Activated naive CD4-positive, alpha-beta T cell (primary cell): Measurements from ENCODE around the gene AP2A1.
A peak's percentile ranks its signal among the peaks of the same experiment; 100 is the strongest.

ENCODE experiments used
- DNase-seq, 4 experiments: peaks; one replicate each; lab custom pipeline; 2025; lab: John Stamatoyannopoulos, UW

Gene AP2A1

DNA sequence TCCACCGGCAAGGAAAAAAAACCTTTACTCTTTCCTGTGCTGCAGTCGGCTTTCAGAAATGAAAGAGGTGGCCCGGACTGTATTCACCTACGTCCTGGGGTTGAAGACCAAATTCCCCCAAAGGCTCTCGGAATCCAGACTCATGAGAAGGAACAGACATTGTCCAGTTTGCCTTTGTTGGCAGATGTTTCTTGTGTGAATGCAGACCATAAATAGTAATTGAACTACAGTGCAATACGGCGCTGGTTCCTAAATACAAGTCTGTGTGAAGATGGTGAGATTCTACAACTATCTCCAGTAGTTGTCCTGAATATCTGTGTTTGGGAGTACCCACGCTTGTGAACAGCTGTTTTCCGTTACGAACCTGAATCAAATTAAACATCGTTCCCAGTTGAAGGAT, 72.9 kb downstream of the AP2A1 start:
- no peak for DNase-seq

DNA sequence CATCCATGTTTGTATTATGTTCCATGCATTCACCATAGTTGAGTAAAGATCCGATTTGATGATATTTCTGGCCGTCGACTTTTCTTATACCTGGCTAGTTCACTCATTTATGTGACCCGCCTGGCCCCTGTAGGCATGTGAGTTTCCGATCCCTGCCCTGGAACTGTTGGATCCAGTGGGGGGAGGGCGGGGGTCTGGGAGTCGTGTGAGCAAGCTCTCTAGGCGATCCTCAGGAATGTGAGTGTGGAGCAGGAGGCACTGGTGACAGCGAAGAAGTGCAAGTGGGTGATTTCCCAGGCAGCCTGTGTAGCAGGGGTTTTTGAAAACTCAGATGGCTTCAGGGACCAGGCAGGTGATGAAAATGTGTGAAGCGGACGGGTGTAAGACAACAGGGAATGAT, 73.5 kb downstream of the AP2A1 start:
- DNase-seq = no peak

DNA sequence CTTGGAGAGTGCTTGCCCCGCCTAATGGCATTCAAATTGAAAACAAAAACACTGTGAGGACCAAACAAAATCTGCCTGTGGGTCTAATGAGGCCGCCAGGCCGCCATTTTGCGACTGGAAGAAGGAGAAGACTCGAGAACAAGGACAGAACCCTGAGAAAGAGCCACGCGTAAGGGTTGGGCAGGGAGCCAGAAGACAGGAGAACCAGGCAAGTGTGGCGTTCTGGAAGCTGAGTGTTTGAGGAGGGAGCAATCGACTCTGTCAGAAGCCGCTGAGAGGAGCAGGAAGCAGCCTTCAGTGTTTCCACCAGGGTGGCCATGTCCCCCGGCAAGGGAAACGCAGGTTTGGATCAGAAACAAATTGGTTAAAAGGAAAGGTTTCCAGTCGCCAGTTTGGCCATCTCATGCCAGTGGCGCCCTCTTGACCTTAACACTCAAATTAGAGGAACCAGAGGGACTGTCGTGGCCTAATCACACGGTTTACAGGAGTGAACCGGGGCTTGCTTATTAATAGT, 74.0 kb downstream of the AP2A1 start:
- no peak for DNase-seq

DNA sequence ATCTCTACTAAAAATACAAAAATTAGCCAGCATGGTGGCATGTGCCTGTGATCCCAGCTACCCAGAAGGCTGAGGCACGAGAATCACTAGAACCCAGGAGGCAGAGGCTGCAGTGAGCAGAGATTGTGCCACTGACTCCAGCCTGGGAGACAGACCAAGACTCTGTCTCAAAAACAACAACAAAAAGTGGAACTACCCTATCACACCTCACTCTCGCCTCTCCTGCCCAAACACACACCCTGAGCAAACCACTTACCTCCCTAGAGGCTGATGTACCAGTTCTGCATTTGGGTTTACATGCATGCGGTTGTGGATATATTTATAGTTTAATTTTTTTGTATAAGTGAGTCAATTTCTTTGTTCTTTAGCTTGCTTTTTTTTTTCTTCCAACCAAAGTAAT, 76.5 kb downstream of the AP2A1 start:
- DNase-seq = no peak

DNA sequence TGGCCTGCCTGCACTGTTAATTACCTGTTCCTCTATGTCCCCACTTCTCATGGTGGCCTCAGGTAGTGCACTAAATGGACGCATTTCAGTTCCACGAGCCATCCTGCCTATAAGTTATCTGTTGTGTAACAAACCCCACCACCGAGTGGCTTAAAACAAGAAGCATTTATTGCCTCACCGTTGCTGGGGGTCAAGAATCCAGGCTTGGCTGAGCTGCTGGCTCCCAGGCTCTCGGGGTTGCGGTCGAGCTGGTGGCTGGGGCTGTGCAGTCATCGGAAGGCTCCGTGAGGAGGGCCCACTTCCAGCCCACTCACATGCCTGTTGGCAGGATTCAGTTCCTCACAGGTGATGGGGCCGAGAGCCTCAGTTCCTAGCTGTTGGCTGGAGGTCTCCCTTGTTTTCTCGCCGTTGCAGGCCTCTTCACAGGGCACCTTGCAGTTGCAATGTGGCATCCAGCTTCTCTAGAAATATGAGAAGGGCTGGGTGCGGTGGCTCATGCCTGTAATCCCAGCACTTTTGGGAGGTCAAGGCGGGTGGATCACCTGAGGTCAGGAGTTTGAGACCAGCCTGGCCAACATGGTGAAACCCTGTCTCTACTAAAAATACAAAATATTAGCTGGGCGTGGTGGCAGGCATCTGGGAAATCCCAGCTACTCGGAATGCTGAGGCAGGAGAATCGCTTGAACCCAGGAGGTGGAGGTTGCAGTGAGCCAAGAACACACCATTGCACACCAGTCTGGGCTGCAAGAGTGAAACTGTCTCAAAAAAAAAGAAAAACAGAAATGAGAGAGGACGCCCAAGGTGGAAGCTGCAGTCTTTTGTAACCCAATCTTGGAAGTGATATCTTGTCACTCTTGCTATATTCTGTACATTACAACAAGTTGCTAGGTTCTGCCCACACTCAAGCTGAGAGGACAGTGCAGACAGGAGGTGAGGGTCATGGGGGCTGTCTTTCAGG, 77.6 kb downstream of the AP2A1 start:
- DNase-seq = no peak

DNA sequence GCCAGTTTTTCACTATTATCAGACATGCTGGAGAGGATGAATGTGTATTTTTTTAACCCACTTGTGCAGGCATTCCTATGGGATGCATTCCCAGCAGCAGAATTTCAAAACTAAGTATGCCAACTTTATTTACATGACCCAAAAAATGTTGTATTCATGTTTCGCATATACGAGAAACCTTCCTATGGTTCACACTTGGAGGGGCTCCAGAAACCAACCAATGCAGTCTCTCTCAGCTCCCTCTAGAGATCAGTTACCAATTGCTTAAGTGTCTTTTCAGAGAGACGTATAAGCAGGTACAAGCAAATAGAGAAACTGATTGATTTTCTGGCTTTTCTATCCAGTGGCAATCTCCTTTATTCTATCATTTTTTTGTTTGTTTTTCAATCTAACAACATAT, 78.6 kb downstream of the AP2A1 start:
- no peak for DNase-seq

DNA sequence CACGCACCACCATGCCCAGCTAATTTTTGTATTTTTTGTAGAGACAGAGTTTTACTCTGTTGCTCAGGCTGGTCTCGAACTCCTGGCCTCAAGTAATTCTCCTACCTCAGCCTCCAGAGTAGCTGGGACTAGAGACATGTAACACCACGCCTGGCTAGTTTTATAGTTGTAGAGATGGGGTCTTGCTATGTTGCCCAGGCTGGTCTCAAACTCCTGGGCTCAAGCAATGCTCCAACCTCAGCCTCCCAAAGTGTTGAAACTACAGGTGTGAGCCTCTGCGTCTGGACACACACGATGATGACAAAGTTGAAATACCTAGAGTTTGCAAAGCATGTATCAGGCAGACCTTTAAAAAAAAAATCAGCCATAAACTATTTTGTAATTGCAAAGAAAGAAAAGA, 79.6 kb downstream of the AP2A1 start:
- no peak for DNase-seq

DNA sequence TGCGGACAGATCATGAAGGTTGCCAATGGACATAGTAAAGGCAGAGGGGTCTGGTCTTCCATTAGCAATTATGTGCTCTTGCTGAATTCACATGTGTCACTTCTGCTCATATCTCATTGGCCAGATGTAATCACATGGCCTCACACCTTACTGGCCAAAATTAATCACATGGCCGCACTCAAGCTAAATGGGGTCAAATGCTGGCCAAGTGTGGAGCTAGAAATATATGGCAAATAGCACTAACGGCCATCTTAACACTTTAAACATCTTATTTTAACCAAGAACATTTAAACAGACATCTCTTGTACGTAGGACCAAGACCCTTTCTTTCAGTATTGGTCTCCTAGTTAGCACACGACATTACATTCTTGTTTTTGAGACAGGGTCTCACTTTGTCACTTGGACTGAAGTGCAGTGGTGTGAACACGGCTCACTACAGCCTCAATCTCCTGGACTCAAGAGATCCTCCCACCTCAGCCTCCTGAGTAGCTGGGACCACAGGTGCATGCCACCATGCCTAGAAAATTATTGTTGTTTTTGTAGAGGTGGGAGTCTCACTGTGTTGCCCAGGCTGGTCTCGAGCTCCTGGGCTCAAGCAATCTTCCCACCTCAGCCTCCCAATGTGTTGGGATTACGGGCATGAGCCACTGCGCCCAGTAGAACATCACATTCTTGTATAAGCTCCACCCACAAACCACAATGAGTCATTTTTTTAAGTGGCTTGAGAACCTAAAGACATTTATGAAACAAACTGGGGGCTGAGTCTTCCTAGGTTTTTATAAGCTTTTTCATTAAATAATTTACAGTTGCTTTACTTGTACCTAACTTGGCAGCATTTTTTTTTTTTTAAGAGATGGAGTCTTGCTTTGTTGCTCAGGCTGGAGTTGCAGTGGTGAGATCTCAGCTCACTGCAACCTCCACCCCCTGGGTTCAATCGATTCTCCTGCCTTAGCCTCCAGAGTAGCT, 81.2 kb downstream of the AP2A1 start:
- DNase-seq = no peak

DNA sequence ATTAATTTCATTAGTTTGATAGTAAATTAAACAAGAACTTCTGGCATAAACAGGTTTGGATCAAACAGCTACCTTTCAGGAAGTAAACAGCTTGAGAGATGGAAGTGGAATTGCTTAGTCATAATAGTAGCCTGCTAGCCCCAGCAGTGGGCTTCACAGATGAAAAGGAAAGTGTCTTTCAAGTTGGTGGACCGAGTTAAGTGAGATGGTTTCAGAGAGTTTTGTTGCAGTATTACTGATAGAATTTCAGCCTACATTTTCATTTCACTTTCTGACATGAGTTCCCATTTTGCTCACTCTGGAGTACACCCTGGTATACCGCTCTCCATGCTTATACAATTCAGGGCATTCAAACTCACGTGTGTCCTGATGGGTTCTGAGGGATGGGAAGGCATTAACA, 82.1 kb downstream of the AP2A1 start:
- no peak for DNase-seq

DNA sequence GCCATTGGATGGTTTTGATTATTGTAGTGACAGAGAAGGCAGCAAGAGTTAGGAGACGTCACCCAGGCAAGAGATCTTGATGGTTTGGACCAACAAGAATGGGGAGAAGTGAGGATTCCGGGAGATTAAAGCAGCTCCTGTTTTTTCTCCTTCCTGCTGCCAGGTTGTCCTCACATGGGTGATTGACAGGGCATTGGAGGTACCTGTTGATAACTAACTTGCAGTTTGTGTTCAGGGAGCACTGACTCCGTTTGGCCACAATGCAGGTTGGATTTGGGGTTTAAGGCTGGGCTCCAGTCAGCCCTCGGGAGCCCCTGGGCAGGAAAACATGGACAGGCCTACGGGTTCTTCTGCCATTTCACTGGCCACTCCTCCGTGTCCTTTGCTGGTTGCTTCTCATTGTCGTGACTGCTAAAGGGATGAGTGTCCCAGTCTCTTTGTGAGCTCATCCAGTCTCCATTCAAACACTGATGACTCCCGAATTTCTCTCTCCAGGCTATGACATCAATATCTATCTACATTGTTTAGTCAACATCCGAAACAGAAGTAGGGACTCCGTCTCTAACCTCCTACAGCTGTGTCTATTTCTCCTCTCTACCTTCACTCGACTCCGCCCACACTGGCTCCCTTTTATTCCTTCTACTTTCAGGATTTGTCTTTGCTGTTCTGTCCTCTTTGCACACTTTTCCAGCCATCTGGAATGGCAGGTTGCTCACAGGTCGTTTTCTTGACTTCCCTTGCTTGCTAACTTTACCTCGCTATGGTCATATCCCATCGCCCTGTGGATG, 82.8 kb downstream of the AP2A1 start:
- DNase-seq = no peak

DNA sequence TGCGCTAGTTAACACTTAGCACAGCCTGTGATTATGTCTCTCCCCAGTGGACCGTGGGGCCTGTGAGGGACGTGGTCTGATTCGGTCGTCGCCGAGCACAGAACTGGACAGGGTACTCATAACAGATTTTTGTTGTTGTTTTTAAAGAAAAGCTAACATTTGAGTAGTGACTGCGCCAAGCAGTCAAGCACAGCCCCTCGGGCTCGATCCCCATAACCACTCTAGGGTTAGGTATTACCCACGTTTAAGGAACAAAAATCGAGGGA, 83.4 kb downstream of the AP2A1 start:
- no peak for DNase-seq

DNA sequence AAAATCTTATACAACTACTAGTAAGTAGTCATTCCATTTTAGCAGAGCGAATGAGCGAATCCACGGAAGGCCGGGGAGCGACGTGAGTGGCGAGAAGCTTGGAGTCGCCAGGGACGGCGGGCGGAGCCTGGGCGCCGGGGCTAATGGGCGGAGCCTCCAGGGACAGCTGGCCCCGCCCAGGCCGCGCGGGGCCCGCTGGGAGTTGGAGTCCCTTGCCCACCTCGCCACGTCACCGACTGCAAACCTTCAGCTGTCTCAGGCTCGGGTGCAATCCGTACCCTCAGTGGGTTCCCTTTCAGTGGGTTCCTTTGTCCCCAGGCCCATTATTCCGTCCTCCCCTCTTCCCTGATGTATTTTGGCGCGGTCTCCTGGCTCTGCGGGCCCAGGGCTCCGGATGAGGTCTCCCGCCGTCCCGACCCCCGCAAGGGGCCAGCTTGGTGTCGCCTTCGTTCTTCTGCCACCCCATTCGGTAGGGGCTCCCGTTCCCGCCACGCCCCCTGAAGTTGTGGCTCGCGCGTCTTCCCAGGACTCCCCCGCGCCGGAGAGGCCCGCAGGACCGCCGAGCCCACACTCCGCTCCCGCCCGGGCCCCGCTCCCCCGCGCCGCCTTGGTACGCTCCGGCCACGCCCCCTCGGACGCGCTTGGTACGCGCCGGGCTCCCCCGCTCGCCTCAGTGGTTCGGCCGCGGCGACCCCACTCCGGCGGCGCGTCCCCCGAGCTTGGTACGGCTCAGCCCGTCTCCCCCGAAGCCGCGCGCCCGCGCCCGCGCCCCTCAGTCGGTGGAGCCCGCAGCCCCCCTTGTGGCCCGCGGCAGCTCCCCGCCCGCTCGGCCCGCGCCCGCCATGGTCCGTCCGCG, 83.9 kb downstream of the AP2A1 start, which contains the start of gene PTOV1:
Gene PTOV1, plus strand, starts transcription at position 673 of the 856 bp plus-strand sequence.
- DNase-seq = peak; percentile 67 to 84 (median 72)

DNA sequence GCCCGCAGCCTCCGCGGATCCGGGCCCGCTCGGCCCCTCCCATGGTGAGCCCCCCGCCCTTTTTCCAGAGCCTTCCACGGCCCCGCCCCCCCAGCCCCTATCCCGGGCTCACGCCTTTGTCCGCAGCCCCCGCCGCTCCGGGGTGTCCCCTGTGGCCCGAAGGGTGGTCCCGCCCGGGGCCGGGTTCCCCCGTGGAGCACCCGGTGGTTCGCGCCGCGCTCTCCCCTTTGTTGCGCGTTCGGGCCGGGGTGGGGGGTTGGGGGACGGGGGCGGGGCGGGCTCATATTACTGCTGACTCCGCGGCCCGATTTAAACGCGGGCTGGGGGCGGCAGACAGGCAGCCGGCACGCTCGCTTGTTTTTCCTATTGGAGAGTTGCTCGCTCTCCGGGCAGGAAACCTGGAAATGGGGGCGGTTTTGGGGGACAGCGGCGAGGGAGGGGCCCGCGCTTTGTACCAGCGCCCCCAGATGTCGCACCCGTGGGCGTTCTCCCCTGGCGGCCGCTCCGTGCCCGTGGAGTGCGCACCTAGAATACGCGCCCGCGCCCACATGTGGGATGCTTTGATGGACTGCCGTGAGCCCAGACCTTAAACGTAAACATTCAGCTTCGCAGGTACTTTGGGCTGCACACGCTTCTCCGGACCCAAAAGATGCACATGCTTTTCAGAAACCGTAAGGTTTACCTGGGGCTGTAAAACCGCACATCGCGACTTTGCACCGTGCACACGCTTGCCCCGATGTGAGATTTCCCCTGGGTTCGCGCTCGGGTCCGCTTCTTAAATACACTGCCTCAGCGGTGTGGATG, 84.9 kb downstream of the AP2A1 start:
- DNase-seq = peak in 1 of 4 experiments; percentile 47

DNA sequence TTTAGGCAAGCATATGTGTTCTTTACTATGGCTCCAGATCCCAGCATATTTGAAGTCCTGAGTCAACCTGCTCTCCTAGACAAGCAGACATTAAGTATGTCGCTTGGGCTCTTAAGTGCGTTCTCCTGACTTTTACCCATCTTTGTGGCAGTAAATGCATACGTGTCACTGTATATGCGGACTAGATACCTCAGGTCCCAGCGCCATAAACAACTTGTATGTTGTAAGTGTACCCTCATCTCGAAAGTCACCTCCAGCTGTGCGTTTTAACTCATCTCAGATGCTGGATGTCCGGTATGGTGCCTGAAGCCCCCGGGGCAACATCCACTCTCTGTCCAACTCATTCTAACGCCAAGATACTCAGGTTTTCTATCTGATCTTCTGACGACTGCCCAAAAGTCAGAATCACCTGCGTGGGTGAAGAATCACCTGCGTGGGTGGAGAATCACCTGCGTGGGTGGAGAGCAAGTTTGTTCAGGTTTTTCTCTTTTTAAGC, 85.9 kb downstream of the AP2A1 start:
- DNase-seq = no peak

DNA sequence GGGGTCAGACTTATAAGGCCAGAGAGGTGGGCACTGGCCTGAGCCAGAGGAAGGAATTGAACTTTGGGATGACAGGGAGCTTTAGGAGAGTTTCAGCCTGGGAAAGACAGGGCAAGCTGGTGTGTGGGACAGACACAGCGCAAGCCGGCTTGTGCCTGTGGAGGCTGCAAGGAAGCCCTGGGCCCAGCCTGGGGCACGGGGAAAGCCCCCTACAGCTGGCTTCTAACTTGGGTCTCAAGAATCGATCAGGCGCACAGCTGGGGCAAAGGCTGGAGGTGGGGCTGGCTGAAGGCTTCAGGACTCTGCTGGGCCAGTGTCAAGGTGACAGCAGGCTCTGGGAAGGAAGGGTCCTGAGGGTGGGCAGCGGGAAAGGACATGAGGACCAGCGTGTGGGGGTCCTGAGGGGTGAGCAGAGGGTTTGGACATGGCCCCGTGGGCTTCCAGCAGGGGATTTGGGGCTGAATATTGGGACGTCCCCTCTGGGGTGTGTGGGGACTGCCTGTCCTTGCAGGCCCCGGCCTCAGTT, 87.1 kb downstream of the AP2A1 start:
- no peak for DNase-seq

DNA sequence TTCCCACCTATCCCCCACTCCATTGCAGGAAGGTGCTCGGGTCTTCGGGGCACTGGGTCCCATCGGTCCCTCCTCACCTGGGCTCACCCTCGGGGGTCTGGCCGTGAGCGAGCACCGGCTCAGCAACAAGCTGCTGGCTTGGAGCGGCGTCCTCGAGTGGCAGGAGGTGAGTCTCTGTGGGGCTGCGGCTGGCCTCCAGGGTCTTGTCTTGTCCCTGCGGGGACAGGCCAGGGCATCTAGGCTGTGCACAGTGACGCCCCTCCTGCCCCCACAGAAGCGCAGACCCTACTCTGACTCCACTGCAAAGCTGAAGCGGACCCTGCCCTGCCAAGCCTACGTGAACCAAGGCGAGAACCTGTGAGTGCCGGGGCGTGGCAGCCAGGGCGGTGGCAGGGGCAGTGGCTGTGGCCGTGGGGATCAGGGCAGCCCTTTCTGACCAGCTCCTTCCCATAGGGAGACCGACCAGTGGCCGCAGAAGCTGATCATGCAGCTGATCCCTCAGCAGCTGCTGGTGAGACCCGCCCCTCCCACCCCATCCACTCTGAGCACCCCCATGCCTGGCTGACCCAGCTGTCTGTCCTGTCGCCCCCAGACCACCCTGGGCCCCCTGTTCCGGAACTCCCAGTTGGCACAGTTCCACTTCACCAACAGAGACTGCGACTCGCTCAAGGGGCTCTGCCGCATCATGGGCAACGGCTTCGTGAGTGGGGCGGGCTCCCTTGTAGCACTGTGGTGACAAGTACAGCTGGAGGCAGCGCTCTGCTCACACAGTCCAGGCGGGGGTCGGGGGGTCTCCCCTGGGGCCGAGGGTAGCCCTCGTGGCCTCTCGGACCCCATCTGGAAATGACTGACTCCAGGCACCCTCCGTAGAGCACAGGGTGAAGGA, 87.8 kb downstream of the AP2A1 start:
- DNase-seq = no peak

DNA sequence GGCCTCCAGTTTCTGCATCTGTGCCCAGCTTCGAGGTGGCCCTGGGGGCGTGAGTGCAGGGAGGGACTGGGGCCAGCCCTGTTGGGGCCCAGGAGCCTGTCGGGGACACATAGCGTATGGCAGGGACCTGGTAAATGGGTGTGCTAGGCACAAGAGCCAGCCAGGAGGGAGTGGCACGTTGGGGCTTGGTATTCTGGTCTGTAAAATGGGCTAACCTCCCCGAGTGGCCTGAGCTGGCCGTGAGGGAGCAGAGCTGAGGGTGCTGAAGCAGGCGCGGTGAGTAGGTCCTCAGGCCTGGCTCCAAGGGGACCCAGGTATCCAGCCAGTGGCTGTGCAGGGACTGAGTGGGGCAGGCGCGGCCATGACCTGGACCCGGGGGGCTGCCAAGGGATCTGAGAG, 88.5 kb downstream of the AP2A1 start:
- no peak for DNase-seq
